GM21390 (cell line): ENCODE measurements around the gene TMCC2.

Experiments
- ATAC-seq: cut with Tn5 transposase; IDR thresholded peaks from one replicate; pipeline ENCODE4 v1.9.1; 2021; ENCODE audit not compliant: unreplicated experiment

TMCC2 gene

DNA sequence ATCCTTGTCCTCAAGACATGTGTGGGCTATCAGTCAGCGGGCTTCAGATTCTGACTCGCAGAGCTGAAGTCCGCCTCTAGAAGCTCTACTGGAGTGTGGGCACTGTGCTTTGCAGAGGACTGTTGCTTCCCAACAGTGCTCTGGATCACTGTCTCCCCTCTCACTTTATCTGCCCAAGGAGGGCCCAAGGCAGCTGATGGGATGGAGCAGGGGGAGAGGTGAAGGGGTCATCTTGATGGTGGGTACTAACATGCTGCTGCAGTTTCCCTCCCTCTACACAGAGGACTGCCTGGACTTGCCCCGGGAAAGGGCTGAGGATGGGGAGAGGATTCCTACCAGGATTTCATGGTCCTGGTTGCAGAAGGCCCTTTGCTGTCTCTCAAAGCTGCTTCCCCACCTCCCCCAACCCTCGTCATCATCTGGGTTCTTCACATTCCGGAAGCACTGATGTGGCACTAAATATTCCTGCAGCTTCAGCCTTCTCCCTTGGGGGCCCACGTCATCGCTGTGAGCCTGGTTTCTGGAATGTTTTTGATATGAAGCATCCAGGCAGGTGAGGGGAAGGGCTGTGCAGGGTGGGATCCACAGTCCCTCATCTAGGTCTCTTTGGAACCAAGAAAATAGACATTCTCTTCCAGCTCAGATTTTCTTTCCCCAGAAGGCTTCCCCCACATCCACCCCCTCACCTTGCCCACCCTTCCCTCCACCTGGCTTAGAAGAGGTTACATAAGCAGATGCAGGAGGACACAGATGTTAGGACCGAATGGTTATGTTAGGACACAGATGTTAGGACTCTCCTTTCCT lies 70.6 kb downstream of the TMCC2 start:
- ATAC-seq = no peak

DNA sequence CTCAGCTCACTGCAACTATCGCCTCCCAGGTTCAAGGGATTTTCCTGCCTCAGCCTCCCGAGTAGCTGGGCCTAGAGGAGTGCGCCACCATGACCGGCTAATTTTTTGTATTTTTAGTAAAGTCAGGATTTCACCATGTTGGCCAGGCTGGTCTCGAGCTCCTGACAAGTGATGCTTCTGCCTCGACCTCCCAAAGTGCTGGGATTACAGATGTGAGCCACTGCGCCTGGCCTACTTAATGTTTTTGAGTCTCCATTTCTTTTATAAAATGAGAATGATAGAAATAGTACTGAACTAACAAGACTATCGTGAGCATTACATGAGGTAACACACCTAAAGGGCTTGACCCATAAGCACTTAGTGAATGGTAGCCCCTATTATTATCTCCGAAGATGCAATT lies 72.4 kb downstream of the TMCC2 start:
- ATAC-seq = no peak

DNA sequence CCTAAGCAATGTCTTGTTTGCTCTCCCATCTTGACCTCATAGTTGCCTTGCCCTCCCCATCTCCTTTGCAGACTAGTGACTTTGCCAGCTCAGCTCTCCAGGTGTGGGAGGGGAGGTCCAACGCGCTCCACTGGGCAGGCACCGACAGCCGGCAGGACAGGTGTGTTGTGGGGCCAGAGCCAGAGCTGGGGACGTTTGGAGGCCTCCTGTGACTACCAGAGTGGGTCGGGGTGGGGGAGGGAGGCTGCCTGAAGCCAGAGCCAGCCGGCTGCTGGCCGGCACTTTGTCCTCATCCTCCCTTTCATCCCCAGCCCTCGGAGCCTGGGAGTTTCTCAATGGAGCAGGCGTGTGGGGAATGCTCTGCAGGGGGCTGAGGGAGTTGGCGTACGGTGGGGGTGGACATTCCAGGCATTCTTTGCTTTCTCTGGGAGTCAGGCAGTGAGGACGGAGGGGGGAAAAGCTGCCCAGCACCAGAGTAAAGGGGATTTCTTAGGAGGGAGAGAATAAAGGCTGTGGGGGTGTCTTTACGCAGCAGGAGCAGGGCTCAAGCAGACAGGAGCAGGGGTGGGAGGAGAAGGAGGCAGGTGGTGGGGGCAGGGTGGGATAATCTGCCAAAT lies 73.6 kb downstream of the TMCC2 start:
- ATAC-seq = no peak

GRCh38 chr1:205301842-205302588 lies 74.3 kb downstream of the TMCC2 start:
- ATAC-seq = no peak

DNA sequence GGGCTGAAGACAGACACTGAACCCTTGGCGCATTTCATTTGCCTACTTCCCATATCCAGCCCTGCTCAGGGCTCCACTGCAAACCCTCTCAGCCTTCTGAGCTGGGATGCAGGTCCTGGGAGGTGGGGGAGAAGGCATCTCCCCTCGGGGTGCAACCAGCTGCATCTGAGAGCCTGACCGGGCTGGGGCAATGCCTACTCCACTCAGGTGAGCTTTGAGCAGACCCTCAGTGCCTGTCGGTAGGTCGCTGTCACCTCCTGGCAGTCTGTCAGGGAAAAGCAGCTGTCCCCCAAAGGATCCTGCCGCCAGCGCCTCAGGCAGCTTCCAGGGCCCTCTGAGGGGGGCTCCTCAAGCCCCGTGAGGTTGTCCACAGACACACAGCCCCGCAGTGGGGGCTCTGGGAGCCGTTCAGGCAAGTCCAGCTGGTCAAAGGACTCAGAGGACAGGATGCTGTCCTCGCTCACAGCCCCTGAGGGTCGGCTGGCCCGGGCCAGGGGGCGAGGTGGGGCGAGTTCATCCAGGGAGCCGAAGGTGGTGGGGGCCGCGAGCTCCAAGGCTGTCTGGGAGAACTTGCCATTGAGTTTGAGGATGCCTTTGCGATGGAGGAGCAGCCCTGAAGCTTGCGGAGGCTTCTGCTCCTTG lies 75.6 kb downstream of the TMCC2 start:
- ATAC-seq = no peak

- no peak for ATAC-seq
Measured at GRCh38 chr1:205304046-205304694, 76.4 kb downstream of the TMCC2 start.

DNA sequence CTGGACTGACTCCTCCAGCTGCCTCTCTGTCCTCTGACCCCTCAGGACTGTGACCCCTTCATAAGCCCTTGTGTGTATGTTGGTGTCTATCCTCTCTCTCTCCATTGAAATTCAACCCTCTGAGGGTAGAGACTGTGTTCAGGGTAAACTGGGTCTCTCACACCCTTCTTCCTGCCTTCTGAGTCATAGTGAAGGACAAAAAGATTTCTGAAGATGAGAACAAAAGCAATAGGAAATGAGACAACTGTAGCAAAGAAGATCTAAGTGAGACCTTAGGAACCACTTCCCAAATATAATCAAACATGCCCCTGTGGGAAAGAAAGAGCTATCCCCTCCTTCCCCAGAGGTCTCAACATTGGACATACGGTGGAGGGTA lies 76.9 kb downstream of the TMCC2 start:
- ATAC-seq = no peak

DNA sequence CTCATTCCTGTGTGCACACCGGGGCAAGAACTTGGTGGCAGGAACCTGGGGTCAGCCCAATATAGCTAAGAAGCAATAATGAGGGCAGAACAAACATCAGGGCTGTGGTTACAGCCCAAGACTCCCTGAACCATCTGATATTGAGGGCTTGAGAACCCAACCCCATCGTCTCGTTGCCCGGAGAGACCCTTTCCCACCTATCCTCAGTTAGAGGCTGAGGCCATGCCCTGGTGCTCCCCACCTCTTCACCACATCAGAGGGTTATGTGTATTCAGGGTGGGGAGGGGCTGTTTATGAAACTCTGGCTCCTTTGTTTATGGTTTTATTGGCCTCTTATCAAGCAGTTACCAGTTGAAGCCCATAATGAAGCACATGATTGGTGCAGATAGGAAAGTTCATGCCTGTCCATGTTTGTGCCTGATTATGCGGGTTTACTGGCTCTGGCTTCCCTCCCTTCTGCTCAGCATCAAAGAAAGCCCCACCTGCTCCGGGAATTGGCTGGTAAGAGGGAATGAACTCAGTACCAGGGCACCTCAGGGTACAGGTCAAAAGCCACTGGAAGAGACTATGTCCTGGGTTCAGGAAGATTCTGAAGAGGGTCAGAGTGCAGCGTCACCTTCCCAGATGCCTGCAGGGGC lies 79.3 kb downstream of the TMCC2 start:
- ATAC-seq = no peak

GRCh38 chr1:205309741-205310140 lies 82.0 kb downstream of the TMCC2 start:
- ATAC-seq = no peak

GRCh38 chr1:205310976-205311704 lies 83.4 kb downstream of the TMCC2 start:
- ATAC-seq = no peak

DNA sequence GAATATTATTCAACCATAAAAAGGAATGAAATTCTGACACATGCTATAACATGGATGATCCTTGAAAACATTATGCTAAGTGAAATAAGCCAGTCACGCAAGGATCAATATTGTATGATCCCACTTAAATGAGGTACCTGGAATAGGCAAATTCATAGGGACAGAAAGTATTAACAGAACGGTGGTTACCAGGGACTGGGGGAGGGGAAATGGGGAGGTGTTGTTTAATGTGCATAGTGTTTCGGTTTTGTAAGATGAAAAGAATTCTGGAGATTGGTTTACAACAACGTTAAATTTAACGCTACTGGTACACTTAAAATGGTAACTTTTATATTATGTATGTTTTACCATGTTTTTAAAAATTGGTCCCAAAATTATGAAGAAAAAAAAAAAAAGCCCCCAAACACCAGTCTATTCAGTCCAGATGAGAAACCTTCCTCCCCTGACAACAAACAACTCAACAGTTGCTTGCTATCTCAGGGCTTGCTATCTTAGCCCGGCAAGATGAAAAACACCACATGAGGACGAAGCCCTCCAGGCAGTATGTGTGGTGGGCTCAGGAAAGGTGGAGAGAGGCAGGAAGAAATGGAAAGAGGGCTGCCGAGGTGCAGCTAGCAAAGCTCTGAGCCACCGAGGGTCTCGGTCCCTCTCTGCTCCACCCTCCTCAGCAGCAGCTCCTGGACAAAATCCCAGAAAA lies 85.3 kb downstream of the TMCC2 start:
- ATAC-seq = no peak

DNA sequence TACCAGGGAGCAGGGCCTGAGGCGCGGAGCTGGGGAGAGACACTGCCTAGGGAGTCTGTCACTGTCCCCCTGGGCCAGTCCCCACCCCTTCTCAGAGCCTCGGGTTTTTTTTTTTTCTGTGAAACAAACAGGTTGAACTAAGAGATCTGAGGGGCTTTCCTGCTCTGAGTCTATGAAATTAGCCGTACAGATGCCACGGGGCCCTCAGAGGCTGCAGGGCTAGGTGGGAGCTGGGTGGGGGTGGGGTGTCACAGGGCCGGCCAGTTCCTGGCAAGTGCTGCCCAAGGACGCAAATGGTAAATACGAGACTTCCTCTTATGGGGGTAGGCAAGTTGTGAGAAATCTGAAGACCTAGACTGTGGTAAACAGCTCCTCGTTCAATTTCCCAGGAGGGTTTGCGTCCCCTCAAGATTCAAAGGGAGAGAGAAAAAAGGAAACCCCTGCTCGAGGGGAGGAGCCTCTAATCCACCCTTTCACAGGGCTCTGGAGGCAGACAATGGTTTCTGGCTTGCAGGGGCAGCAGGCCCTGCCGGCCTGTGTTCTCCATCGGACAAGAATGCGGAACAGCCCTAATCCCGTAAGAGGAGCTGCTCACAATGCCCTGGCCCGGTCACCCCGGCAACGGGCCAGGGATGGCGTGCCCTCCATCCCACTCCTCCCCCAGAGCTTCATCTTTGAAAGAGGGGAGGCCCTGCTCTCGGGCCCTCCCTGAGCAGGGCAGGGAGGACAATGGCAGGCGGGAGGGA lies 86.0 kb downstream of the TMCC2 start:
- ATAC-seq = no peak

DNA sequence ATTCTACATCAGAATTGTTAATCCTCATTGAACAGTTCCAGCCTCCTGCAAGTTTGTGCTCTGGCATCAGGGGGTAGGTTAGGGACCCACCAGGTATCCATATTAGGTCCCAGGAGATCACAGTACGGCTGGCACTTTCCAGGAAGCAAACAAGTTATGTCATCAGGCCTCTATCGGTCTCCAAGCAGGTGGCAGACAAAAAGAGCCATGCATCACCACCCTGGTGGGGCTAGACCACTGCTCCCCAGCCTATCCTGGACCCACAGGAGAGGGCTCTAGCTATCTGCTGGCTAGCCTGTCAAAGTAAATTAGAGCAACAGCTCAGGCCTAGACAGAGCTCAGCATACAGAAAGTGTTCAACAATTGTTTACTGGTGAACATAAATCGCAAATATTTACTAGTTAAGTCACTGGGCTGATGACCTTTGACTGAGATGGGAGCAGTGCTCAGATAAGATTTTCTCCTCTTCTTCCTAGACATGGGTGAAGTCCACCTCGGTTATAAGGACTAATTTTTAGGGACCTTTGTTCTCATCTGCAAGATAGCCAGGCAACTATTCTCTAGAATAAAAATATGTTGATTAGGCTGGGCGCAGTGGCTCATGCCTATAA lies 87.4 kb downstream of the TMCC2 start:
- no peak for ATAC-seq

DNA sequence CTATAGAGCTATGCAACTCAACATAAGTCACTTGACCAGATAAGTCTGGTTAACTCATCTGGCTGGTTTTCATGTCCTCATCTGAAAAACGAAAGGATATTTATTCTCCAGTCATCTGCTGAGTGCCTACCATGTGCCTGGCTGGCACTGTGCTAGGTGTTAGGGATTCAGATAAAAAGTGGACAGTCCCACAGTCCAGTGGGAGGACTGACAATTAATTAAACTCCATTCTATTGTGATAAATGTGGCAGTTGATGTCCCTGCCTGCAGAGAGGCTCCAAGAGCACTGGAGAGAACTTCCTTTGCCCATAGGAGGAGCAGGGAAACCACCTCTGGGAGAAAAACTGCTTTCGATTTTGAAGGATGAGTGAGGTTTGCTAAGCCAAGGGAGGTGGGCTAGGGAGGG lies 88.4 kb downstream of the TMCC2 start:
- no peak for ATAC-seq

DNA sequence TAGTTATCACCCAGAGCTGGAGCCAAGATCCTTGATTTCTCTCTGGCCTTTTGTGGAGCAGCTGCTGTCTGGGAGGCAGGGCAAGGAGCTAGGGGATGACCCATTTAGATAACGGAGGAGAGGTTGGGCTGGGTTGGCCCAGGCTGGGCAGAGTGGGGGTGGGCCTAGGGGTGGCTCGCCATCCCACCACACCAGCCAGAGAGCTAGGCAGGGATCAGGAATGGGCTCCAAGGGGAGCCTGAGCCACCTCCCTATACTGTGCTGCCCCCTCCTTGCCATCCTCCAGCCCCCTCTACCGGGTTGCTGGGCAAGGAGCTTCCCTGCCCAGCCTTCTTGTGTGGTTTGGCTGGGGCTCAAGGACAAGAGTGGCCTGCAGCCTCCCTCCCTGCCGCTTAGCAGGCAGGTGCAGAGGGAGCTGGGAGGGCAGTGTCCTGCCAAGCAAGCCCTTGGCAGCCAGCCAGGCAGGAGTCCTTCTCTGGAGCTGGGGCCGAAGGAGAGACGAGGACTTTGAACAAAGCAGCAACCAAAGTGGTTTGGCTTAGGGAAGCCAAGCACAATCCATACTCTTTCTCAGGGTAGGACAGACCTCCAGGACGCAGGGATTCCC lies 89.7 kb downstream of the TMCC2 start:
- ATAC-seq = no peak

DNA sequence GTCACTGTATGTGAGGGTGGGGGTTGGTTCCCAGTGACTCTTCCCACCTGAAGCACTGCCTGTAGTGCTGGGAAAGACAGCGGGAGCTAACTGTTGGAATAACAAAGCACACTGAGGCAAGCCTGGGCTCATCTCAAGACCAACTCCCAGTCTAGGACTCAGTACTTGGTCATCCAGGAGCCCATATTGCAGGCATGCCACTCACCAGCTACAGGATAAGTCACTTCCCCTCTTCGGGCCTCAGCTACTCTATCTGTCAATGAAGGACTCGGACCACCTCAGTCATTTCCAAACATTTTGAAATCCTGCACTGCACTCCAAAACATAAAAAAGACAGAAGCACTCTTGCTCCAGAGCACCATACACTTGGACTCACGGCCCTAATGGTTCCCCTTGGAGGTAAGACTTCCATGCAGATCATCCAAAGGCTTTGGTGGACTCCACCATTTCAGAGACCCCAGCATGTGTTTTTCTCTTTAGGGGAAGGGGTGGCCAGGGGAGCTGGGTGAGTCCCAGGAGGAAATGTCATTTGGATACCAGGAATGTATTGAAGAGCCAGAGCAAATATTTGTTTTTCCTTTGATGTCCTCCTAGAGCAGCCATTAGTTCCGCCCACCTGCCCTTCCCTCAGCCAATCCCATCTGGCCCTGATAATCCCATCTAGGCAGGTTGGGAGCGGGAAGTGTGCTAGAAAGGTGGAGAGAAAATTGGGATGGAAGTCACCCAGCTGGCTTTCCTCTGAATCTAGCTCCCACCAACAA lies 90.7 kb downstream of the TMCC2 start:
- no peak for ATAC-seq
